Aorta (tissue), 5 donors: ENCODE data around the gene GPRC5B. TPM values are rescaled to one million over a fixed set of nuclear protein-coding genes. Genes with fewer than 3 reads are reported as not detected.

Source experiments
- ATAC-seq: fragments of 200-7000 bp; cut with Tn5 transposase; one replicate; pipeline ENCODE4 v1.9.1; 2022; ENCODE audit warnings: moderate library complexity; ENCODE audit not compliant: low FRiP score
- DNase-seq, 2 donors: peaks; one replicate each; pipeline ENCODE4 v3.0.0-alpha.2; 2020
- H3K27ac ChIP-seq, 2 donors: one replicate each; pipeline ENCODE4 v1.5.1; 2013; ENCODE audit warnings: low read length in 2 of 2, mild to moderate bottlenecking in 2 of 2, moderate library complexity in 2 of 2, control low read depth in 1 of 2, inconsistent platforms in 1 of 2, low read depth in 1 of 2
- H3K27me3 ChIP-seq, 2 donors: one replicate each; pipeline ENCODE4 v1.6.1; 2013; ENCODE audit warnings: control low read depth in 1 of 2, low read length in 1 of 2, mild to moderate bottlenecking in 1 of 2, moderate library complexity in 1 of 2; ENCODE audit not compliant: insufficient read depth in 2 of 2, control insufficient read depth in 1 of 2
- H3K36me3 ChIP-seq, 2 donors: one replicate each; pipeline ENCODE4 v1.6.1; 2013; ENCODE audit warnings: control low read depth in 1 of 2, low read length in 1 of 2, mild to moderate bottlenecking in 1 of 2; ENCODE audit not compliant: insufficient read depth in 2 of 2, control insufficient read depth in 1 of 2
- H3K4me1 ChIP-seq, 2 donors: one replicate each; pipeline ENCODE4 v1.6.1; 2013; ENCODE audit warnings: low read length in 2 of 2, control low read depth in 1 of 2, mild to moderate bottlenecking in 1 of 2, moderate library complexity in 1 of 2; ENCODE audit not compliant: insufficient read depth in 2 of 2, control insufficient read depth in 1 of 2
- H3K4me3 ChIP-seq, 2 donors: one replicate each; pipeline ENCODE4 v1.5.1; 2013; ENCODE audit warnings: low read length in 2 of 2, control low read depth in 1 of 2, mild to moderate bottlenecking in 1 of 2
- H3K9me3 ChIP-seq: one replicate; pipeline ENCODE4 v1.6.1; 2013; ENCODE audit warnings: mild to moderate bottlenecking, low read length; ENCODE audit not compliant: control insufficient read depth
- WGBS, 2 donors: extraction: QIAGEN DNeasy Blood & Tissue Kit; methylation state at CpG; one replicate each; pipeline ENCODE4 v1.1.7; 2013; 5-methylcytosine and 5-hydroxymethylcytosine counted together
- intact Hi-C, 2 donors: fragments of 100-400 bp; cut with DNase I; formaldehyde crosslinking; loops; one replicate each; pipeline versions ENCODE4 v1.14.2 to v1.15.0; 2022
- polyA plus RNA-seq, 2 donors: library from polyadenylated mRNA; stranded (reverse); fragments of 200-250 nt; gene quantifications; one replicate each; pipeline ENCODE4 v1.2.3, GENCODE V29; 2013
- total RNA-seq, 2 donors: library from RNA; stranded (reverse); fragmentation: NEBNext Ultra II Directional; extraction: Animal tissue kit (Norgen Biotek cat#: 25700); gene quantifications; one replicate each; pipeline ENCODE4 v1.2.1, GENCODE V29; 2021
- donor health status: healthy with polysubstance abuse.
- donor health status: Bipolar disorder and iron deficiency.
- donor health status: DM: no; HTN: no; CAD: no.
- donor health status: DM: no; HTN: no; CAD: no.
- donor health status: DM: yes; HTN: yes; CAD: no.

The GPRC5B gene
- total and polyA plus RNA-seq, 4 donors: 1.8 to 41.1 (median 9.0) TPM

DNA sequence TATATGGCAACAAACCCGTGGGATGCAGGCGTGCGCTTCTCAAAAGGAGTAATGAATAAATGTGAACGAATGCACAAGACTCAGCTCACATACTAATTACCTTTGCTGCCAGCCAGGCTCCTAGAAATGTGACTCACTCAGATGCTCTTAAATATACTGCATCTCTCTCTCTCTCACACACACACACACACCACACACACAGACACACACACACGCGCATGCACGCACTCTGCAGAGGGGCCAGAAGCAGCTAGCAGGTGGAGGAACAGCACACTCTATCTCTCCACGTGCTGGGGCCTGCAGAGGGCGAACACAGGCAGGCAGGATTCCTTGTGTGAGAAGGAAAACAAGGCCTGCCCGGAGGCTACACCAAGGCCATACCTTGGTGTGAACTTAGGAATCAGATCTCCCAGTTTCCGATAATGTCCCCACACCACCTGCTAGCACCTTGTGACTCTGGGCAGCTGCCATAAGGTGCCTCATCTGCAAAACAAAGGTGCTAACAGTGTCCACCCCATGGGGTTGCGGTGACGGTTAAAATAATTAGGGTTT is 5.3 kb downstream of the GPRC5B start:
- no peak for DNase-seq
- WGBS, 2 donors: 77 to 78% methylated on average over 13 of the region's 13 CpGs
- Histone ChIP-seq H3K27me3 (no peaks in the 10 kb centered on the region), H3K4me3 (no peak overlapping the region), H3K4me1 (no peaks in the 10 kb centered on the region), H3K27ac (no peak overlapping the region), H3K36me3 (no peaks in the 10 kb centered on the region), H3K9me3 (no peaks in the 10 kb centered on the region)
- ATAC-seq: no peak
- intact Hi-C loops: no loop called here

DNA sequence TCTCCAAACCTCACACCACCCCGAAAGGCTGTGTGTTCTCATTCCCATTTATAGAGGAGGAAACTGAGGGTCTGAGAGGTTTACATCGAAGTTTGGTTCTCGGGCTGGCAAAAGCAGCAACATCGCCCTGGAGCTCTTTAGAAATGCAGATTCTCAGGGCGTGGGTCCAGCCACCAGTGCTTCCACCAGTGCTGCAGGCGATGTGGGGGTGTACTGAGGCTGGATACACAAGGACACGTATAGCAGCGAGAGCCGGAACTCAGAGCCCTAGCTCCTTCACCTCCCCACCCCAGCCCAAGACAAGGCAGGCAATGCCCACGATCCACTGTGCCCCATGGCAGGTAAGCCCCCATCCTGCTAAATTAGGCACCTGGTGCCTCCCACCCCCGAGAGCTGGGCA is 5.9 kb downstream of the GPRC5B start:
- intact Hi-C loops: no loop called here
- Histone ChIP-seq H3K36me3 (no peaks in the 10 kb centered on the region), H3K9me3 (no peaks in the 10 kb centered on the region), H3K27me3 (no peaks in the 10 kb centered on the region), H3K4me1 (no peaks in the 10 kb centered on the region), H3K27ac (no peak overlapping the region), H3K4me3 (no peak overlapping the region)
- ATAC-seq: no peak
- 91 to 94% methylated on average over 11 of the region's 11 CpGs for WGBS, 2 donors
- no peak for DNase-seq

DNA sequence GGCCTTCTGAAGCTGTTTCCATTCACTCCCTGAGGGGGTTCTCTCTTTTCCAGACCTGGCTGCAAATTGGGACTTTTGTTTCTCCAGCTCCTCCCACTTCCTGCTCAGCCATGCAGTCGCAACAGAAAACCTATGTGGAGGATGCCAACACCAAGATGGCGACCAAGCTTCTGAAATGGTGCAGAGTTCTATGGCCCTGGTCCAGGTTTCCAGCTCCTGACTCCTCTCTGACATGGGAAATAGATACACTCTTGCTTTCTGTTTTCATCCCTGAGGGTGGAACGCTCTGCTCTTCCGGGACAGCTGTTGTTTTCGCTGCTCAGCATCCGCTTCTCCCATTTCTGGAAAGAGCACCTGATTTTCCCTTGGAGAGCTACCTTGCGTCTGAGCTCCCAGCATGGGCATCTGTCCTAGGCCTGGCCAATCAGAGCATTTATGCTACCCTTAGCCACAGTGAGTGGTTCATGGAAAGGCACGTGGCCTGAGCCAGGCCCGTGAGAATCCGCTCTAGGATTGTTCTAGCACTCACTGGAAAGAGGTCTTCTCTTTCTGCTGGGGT is 8.1 kb downstream of the GPRC5B start:
- no peak for ATAC-seq
- Histone ChIP-seq H3K36me3 (no peaks in the 10 kb centered on the region), H3K27me3 (no peaks in the 10 kb centered on the region), H3K27ac (no peak overlapping the region), H3K4me3 (no peak overlapping the region), H3K4me1 (no peaks in the 10 kb centered on the region), H3K9me3 (no peaks in the 10 kb centered on the region)
- no peak for DNase-seq
- WGBS, 2 donors: 83 to 84% methylated on average over 10 of the region's 10 CpGs
- intact Hi-C loops: no loop called here

DNA sequence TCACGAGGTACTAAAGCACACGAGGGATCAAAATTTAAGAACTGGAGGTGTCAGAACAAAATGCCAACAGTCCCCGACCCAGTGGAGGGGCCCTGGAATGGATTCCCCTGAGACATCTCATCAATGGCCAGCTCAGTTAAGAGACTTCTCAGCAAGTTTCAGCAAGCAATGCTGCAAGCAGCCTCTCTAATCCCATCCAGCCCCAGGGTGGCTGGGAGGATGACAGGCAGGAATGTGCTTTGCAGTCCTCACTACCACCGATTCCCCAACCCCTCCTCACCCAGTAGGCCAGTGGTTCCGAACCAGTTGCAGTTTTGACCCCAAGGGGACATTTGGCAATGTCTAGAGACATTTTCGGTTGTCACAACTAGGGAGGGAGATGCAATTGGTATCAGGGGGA is 8.7 kb downstream of the GPRC5B start:
- intact Hi-C loops: no loop called here
- WGBS, 2 donors: 81 to 86% methylated on average over 6 of the region's 6 CpGs
- no peak for ATAC-seq

DNA sequence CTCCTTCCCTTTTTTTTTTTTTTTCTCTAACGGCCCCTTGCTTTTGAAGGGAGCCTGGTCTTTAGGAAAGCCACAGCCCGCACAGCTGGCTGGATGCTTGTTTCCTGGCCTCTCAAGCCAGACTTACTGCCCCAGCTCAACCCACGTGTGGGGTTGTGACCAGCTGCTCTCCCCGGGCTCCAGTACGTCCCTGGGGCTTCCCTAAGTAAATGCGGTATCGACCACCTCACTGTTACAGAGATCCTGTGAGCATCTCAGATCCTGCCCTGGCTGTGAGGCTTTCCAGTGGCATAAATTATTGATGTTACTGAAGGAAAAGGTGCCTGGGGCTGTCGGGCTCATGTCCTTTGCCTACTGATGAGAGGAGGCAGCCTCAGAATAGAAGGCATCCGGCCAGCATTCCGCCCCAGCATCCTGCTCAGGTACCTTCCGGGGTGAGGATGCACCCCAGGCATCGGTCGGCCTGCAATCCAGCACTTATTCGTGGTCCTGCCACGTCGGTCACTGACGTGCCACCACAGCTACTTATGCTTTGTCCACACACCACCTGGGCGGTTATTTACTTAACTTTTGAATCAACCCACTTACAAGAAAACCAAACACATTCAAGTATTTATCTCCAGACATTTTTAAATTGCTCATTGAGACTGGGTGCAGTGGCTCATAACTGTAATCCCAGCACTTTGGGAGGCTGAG is 9.6 kb downstream of the GPRC5B start:
- Histone ChIP-seq H3K9me3 (no peaks in the 10 kb centered on the region), H3K27me3 (no peaks in the 10 kb centered on the region), H3K36me3 (no peaks in the 10 kb centered on the region), H3K4me3 (no peak overlapping the region), H3K4me1 (no peaks in the 10 kb centered on the region), H3K27ac (no peak overlapping the region)
- WGBS, 2 donors: 77 to 79% methylated on average over 18 of the region's 18 CpGs
- ATAC-seq (no peak), DNase-seq (no peak)
- intact Hi-C loops: no loop called here

More for the DNA sequence above, 8.7 kb downstream of the GPRC5B start:
- no peak for DNase-seq
- H3K27ac ChIP-seq: no peak overlapping the region
- no peaks in the 10 kb centered on the region for H3K27me3 ChIP-seq
- no peaks in the 10 kb centered on the region for H3K9me3 ChIP-seq
- H3K4me3 ChIP-seq: no peak overlapping the region
- no peaks in the 10 kb centered on the region for H3K4me1 ChIP-seq
- no peaks in the 10 kb centered on the region for H3K36me3 ChIP-seq

DNA sequence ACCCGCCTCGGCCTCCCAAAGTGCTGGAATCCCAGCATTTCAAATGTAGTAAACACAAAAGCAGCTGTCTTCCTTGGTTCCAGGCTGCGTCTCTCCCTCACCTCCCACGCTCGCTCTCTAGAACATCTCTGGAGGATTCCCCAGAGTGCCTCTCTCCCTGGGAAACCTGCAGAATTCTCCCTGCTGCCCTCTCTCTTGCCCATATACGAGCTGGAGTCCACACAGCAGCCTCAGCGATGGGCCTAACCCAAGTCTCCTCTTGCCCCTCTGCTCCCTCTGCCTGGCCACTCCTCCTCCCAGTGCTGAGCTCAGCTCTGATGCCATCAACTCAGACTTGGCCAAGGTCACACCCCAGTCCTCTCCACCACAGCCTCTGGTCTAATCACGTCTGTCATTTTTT is 10.6 kb downstream of the GPRC5B start:
- no peak overlapping the region for H3K27ac ChIP-seq
- H3K4me3 ChIP-seq: no peak overlapping the region
- DNase-seq: no peak
- WGBS, 2 donors: 85 to 87% methylated on average over 8 of the region's 8 CpGs
- no peaks in the 10 kb centered on the region for H3K36me3 ChIP-seq
- H3K9me3 ChIP-seq: no peaks in the 10 kb centered on the region
- intact Hi-C loops: no loop called here
- no peaks in the 10 kb centered on the region for H3K27me3 ChIP-seq
- H3K4me1 ChIP-seq: no peaks in the 10 kb centered on the region
- no peak for ATAC-seq

DNA sequence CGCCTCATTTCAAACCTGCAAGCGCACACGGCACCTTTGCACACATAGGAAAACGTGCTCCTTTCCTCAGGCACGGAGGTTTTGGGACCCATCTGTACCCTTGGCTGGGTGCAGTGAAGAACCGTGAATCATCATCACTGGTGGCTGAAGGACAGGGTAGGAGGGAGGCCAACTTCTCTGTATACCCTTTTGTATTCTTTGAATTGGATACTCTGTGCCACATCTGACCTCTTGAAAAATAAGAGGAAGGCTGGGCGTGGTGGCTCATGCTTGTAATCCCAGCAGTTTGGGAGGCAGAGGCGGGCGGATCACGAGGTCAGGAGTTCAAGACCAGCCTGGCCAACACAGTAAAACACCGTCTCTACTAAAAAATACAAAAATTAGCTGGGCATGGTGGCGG is 11.7 kb downstream of the GPRC5B start:
- WGBS, 2 donors: 88 to 90% methylated on average over 12 of the region's 12 CpGs
- intact Hi-C loops: no loop called here
- DNase-seq (no peak), ATAC-seq (no peak)
- Histone ChIP-seq H3K36me3 (no peaks in the 10 kb centered on the region), H3K27me3 (no peaks in the 10 kb centered on the region), H3K4me3 (no peak overlapping the region), H3K4me1 (no peaks in the 10 kb centered on the region), H3K9me3 (no peaks in the 10 kb centered on the region), H3K27ac (no peak overlapping the region)

DNA sequence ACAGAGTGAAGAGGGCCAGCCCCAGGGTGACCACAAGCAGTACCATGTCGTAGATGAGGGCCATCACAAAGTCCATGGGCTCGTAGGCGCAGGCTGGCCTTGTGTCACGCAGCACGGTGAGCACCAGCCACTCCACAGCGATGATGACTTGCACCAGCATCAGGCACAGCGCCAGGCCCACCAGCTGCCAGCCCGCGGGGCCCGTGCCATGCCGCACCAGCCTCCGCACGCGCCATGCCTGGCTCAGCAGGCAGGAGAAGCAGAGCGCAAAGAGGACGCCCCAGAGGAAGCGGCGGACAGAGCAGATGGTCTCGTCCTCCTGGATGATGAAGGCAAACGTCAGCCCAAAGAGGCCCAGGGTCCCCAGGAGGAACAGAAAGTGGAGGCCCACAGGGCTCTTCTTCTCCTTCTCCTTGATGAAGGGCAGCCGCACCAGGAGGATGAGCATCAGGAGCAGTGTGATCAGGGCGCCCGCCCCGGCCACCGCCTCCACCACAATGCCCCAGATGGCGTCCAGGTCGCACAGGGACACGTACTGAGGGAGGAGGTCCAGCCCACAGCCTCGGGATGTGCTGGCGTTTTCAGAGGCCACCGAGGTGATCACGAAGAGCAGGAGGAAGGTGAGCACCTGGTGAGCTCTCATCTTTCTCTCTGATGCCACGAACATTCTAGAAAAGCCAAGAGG is 12.3 kb downstream of the GPRC5B start:
- Histone ChIP-seq H3K27me3 (no peaks in the 10 kb centered on the region), H3K36me3 (no peaks in the 10 kb centered on the region), H3K4me1 (no peaks in the 10 kb centered on the region), H3K4me3 (no peak overlapping the region), H3K9me3 (no peaks in the 10 kb centered on the region), H3K27ac (no peak overlapping the region)
- ATAC-seq (no peak), DNase-seq (no peak)
- intact Hi-C loops: no loop called here
- WGBS, 2 donors: 97 to 98% methylated on average over 32 to 33 of the region's 33 CpGs

DNA sequence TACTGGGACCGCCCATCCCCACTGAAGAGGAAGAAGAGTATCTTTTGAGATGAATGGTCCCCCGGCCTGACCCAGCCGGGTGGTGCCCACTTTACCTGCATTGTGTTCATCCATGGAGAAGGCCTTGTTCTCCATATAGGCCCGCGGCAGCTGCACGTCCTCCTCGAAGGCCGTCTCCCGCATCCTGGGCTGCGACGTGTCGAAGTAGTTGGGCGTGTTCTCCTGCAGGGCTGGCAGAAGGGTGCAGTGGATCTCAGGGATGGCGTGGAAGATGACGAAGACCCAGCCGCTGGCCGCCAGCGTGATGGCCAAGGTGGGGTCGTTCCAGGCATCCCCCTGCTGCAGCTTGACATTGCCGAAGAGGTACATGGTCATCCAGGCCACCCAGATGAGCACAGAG is 12.9 kb downstream of the GPRC5B start:
- ATAC-seq (no peak), DNase-seq (no peak)
- Histone ChIP-seq H3K36me3 (no peaks in the 10 kb centered on the region), H3K9me3 (no peaks in the 10 kb centered on the region), H3K27me3 (no peaks in the 10 kb centered on the region), H3K4me3 (no peak overlapping the region), H3K27ac (no peak overlapping the region), H3K4me1 (no peaks in the 10 kb centered on the region)
- intact Hi-C loops: no loop called here
- 93 to 99% methylated on average over 20 of the region's 20 CpGs for WGBS, 2 donors
